Fibroblast of the aortic adventitia (primary cell): ENCODE data around the gene ITSN1. TPM values are rescaled to one million over a fixed set of nuclear protein-coding genes. Genes with fewer than 3 reads are reported as not detected.

Source experiments
- DNase-seq: peaks from one replicate; pipeline ENCODE4 v3.0.0-alpha.2; 2010; ENCODE audit warnings: low read depth
- H3K4me3 ChIP-seq: 2 replicates; pipeline ENCODE4 v1.5.1; 2011; ENCODE audit warnings: low read depth, mild to moderate bottlenecking, control low read depth, low read length, moderate library complexity
- CTCF ChIP-seq: IDR thresholded peaks from 2 replicates; pipeline ENCODE4 v1.5.1; 2011; ENCODE audit warnings: mild to moderate bottlenecking, low read length, control low read depth, inconsistent platforms; ENCODE audit not compliant: insufficient read depth
- total RNA-seq: library from RNA; depleted of rRNA; stranded (reverse); fragments of >200 nt; gene quantifications from 2 replicates; pipeline ENCODE4 v1.2.3, GENCODE V29; 2012; ENCODE audit warnings: low replicate concordance

Gene ITSN1
- total RNA-seq, 1 donor: 35.0 TPM

GRCh38 chr21:33650929-33651509 is 8.7 kb downstream of the ITSN1 start:
- no peak for TF ChIP-seq CTCF
- DNase-seq: no peak
- no peak overlapping the region for H3K4me3 ChIP-seq

- no peak overlapping the region for H3K4me3 ChIP-seq
Observed at GRCh38 chr21:33651965-33652680, 9.8 kb downstream of the ITSN1 start.

GRCh38 chr21:33654412-33654811 is 12.1 kb downstream of the ITSN1 start:
- no peak for DNase-seq
- TF ChIP-seq CTCF: no peak
- H3K4me3 ChIP-seq: no peak overlapping the region

More at GRCh38 chr21:33651965-33652680, 9.8 kb downstream of the ITSN1 start:
- no peak for TF ChIP-seq CTCF
- DNase-seq: no peak

GRCh38 chr21:33655588-33656221 is 13.4 kb downstream of the ITSN1 start:
- peak; percentile 96 for DNase-seq
- H3K4me3 ChIP-seq: no peak overlapping the region
- no peak for TF ChIP-seq CTCF

- peak; percentile 22 for DNase-seq
- no peak overlapping the region for H3K4me3 ChIP-seq
- TF ChIP-seq CTCF: no peak
Observed at GRCh38 chr21:33657124-33657820, 15.0 kb downstream of the ITSN1 start.

GRCh38 chr21:33658919-33659567 is 16.7 kb downstream of the ITSN1 start:
- no peak overlapping the region for H3K4me3 ChIP-seq
- TF ChIP-seq CTCF: no peak
- DNase-seq: no peak
